ENCODE data around the gene MED7. TPM values are rescaled to one million over a fixed set of nuclear protein-coding genes. Genes with fewer than 3 reads are reported as not detected.

Gene MED7
- polyA plus RNA-seq, 1 donor from 2014 or later, result 27.2 TPM

Other genes starting within 250 kb of the MED7 start
- gene TIMD4, start 179.6 kb downstream of the MED7 start, polyA plus RNA-seq, result not detected in 2 replicates
- not detected in 2 replicates for gene HAVCR1, start 83.7 kb downstream of the MED7 start, polyA plus RNA-seq
- 0.66 and 1.1 TPM in 2 replicates for gene HAVCR2, start 33.8 kb downstream of the MED7 start, polyA plus RNA-seq
- gene GARIN3, start 23.4 kb upstream of the MED7 start, polyA plus RNA-seq, result not detected in 2 replicates
- gene ITK, start 38.0 kb upstream of the MED7 start, polyA plus RNA-seq, result not detected in 2 replicates
- 59.7 and 65.1 TPM in 2 replicates for gene CYFIP2, start 123.3 kb upstream of the MED7 start, polyA plus RNA-seq

Measured in neural cell (in vitro differentiated cells).